ENCODE measurements around the gene TOR1B.
A peak's percentile ranks its signal among the peaks of the same experiment; 100 is the strongest.

Gene TOR1B

DNA sequence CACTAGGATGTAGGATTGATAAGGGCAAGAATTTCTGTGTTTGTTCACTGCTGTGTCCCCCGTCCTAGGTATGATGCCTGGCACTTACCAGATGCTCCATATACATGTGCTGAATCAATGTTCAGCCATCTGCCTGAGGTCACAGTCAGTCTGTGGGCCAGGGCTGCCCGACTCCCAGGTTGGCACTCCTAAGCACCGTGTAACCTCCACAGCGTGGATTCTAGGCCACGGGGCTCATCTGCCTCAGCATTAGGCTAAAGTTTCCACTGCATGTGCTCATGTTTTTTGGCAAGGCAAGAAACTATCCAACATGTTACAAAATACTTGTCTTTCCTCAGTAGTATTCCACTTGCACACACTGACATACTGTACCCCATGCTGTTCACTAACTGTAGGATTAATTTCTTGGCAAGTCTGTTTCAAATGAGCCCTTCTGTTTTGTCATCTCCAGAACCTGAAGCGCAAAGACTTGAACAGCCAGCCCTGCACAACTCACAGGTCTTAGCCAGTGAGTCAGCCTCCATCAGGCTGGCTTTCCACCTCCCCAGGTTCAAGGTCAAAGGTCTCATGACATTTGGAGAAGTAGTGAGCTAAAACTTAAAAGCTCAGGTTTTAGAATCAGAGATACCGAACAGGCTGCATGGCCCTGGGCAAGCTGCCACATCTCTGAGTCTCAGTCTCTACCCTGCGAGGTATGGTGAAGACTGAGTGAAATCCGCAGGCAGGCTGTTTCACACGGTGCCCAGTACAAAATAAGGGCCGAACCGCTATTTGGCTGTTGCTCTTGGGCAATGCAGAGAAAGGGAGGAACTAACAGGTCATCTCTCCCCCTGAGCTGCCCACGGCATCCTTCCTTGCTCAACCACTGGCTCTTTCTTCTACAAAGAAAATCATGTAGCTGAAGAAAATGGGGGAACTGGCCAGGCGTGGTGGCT lies 13.8 kb downstream of the TOR1B start:
- TF ChIP-seq SIN3A (IDR thresholded peaks at IDR 0.05; ENCODE audit: borderline replicate concordance, insufficient read depth, low read length) (no peak), POLR2AphosphoS5 (IDR thresholded peaks at IDR 0.05; ENCODE audit: low read depth, low read length) (no peak), TAF1 (IDR thresholded peaks at IDR 0.05; ENCODE audit: borderline replicate concordance, insufficient read depth, low read length) (no peak), FOXP2 (optimal IDR thresholded peaks at IDR 0.05; ENCODE audit: borderline replicate concordance, extremely low read depth, extremely low read length, insufficient read depth) (no peak)
- TF ChIP-seq, protein P1, sequence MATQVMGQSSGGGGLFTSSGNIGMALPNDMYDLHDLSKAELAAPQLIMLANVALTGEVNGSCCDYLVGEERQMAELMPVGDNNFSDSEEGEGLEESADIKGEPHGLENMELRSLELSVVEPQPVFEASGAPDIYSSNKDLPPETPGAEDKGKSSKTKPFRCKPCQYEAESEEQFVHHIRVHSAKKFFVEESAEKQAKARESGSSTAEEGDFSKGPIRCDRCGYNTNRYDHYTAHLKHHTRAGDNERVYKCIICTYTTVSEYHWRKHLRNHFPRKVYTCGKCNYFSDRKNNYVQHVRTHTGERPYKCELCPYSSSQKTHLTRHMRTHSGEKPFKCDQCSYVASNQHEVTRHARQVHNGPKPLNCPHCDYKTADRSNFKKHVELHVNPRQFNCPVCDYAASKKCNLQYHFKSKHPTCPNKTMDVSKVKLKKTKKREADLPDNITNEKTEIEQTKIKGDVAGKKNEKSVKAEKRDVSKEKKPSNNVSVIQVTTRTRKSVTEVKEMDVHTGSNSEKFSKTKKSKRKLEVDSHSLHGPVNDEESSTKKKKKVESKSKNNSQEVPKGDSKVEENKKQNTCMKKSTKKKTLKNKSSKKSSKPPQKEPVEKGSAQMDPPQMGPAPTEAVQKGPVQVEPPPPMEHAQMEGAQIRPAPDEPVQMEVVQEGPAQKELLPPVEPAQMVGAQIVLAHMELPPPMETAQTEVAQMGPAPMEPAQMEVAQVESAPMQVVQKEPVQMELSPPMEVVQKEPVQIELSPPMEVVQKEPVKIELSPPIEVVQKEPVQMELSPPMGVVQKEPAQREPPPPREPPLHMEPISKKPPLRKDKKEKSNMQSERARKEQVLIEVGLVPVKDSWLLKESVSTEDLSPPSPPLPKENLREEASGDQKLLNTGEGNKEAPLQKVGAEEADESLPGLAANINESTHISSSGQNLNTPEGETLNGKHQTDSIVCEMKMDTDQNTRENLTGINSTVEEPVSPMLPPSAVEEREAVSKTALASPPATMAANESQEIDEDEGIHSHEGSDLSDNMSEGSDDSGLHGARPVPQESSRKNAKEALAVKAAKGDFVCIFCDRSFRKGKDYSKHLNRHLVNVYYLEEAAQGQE (IDR thresholded peaks at IDR 0.05; ENCODE audit: insufficient read depth in 1 of 2, low read depth in 2 of 2, low read length in 2 of 2), result no peak

DNA sequence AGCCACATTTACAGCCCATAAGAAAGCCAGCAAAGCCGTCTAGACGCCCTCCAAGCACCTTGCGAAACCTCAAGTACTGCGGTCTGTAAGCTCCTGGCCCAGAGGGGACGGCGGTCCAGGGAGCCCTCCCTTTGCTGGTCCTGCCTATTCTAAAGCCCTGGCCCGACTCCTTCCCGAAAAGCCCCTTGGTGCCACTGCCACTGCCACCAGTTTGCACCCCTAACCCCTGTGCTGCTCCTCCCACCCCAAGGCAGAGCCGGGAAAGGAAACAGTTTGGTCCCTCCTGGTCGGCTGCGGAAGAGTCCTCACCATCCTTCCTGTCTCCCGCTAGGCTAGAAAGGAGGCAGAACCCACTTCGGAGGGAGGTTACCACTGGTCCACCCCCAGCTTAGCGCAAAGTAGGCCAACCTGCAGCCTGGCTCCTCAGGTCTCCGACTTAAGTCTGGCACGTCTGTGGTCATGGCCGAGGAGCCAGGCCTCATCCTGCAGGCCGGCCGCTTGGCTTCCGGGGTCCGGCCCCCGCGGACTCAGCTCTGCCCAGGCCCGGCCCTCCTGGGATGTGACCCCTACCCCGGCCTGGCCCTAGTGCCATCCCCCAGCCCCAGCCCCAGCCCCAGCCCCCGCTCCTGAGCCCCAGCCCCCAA lies 20.0 kb downstream of the TOR1B start:
- 0 out of 2 replicates have a peak, but pooled peaks have one; percentile 35 for TF ChIP-seq POLR2AphosphoS5 (IDR thresholded peaks at IDR 0.05; ENCODE audit: low read depth, low read length)
- no peak for TF ChIP-seq TAF1 (IDR thresholded peaks at IDR 0.05; ENCODE audit: borderline replicate concordance, insufficient read depth, low read length)
- TF ChIP-seq, protein P1 (IDR thresholded peaks at IDR 0.05; ENCODE audit: insufficient read depth in 1 of 2, low read depth in 2 of 2, low read length in 2 of 2), result no peak
- no peak for TF ChIP-seq SIN3A (IDR thresholded peaks at IDR 0.05; ENCODE audit: borderline replicate concordance, insufficient read depth, low read length)
- TF ChIP-seq FOXP2 (optimal IDR thresholded peaks at IDR 0.05; ENCODE audit: borderline replicate concordance, extremely low read depth, extremely low read length, insufficient read depth), result no peak

DNA sequence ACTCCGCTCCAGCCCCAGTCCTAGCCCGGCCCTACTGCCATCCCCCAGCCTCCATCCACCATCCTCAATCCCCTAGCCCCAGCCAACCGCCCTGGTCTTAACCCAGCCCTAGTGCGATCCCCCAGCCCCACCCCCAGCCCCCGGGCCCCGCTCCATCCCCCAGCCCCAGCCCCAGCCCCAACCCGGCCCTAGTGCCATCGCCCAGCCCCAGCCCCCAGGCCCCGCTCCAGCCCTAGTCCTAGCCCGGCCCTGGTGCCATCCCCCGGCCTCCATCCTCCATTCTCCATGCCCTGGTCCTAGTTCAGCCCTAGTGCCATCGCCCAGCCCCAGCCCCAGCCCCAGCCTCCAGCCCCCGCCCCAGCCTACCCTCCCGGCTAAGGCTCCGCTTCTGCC lies 20.6 kb downstream of the TOR1B start:
- TF ChIP-seq POLR2AphosphoS5 (IDR thresholded peaks at IDR 0.05; ENCODE audit: low read depth, low read length), result no peak
- no peak for TF ChIP-seq SIN3A (IDR thresholded peaks at IDR 0.05; ENCODE audit: borderline replicate concordance, insufficient read depth, low read length)
- TF ChIP-seq FOXP2 (optimal IDR thresholded peaks at IDR 0.05; ENCODE audit: borderline replicate concordance, extremely low read depth, extremely low read length, insufficient read depth), result no peak
- TF ChIP-seq, protein P1 (IDR thresholded peaks at IDR 0.05; ENCODE audit: insufficient read depth in 1 of 2, low read depth in 2 of 2, low read length in 2 of 2), result no peak
- no peak for TF ChIP-seq TAF1 (IDR thresholded peaks at IDR 0.05; ENCODE audit: borderline replicate concordance, insufficient read depth, low read length)

DNA sequence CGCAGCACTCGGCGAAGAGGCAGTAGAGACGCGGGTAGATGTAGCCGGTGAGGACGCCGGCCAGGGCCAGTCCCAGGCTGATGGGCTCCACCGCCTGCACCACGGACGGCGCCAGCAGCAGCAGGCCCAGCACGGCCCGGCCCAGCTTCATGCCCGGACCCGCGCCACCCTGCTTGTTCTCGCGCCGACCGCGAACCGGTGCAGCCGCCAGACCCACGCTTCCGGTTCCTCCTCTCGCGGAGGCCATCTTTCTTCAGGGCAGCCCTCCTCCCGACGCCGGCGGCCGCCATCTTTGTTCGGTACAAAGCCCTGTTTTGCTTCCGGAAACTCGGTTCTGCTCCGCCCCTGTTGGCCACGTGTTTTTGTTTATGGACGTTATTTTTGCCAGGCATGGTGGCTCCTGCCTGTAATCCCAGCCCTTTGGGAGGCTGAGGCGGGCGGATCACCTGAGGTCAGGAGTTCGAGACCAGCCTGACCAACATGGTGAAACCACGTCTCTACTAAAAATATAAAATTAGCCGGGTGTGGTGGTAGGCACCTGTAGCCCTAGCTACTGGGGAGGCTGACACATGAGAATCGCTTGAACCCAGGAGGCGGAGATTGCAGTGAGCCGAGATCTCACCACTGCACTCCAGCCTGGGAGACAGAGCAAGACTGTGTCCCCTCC lies 21.1 kb downstream of the TOR1B start, which contains the start of gene TOR1A:
Gene TOR1A, minus strand, starts transcription at position 202 of the 667 bp plus-strand sequence. Its CDS starts 51 bp downstream, at position 151.
- TF ChIP-seq POLR2AphosphoS5 (IDR thresholded peaks at IDR 0.05; ENCODE audit: low read depth, low read length) (peak; percentile 77), TAF1 (IDR thresholded peaks at IDR 0.05; ENCODE audit: borderline replicate concordance, insufficient read depth, low read length) (peak; percentile 93), SIN3A (IDR thresholded peaks at IDR 0.05; ENCODE audit: borderline replicate concordance, insufficient read depth, low read length) (peak; percentile 99), FOXP2 (optimal IDR thresholded peaks at IDR 0.05; ENCODE audit: borderline replicate concordance, extremely low read depth, extremely low read length, insufficient read depth) (peak; percentile 14)
- TF ChIP-seq, protein P1 (IDR thresholded peaks at IDR 0.05; ENCODE audit: insufficient read depth in 1 of 2, low read depth in 2 of 2, low read length in 2 of 2), result 0 out of 4 replicates have a peak, but pooled peaks of 1 of the 2 experiments have one; percentile 21
